DMS153 treated with DMSO at 0.1 percent for 48 hours (cell line): Measurements from ENCODE around the gene TMEM126A.
A peak's percentile ranks its signal among the peaks of the same experiment; 100 is the strongest.
"Not testable (repeated sequence)": the region's sequence is repeated elsewhere in the genome, so short reads cannot be mapped to it uniquely, and the experiment has no call there.

ENCODE experiments used
- DNase-seq: peaks from one replicate; lab custom pipeline; 2025; ENCODE audit not compliant: unreplicated experiment; lab: John Stamatoyannopoulos, UW

Gene TMEM126A

DNA sequence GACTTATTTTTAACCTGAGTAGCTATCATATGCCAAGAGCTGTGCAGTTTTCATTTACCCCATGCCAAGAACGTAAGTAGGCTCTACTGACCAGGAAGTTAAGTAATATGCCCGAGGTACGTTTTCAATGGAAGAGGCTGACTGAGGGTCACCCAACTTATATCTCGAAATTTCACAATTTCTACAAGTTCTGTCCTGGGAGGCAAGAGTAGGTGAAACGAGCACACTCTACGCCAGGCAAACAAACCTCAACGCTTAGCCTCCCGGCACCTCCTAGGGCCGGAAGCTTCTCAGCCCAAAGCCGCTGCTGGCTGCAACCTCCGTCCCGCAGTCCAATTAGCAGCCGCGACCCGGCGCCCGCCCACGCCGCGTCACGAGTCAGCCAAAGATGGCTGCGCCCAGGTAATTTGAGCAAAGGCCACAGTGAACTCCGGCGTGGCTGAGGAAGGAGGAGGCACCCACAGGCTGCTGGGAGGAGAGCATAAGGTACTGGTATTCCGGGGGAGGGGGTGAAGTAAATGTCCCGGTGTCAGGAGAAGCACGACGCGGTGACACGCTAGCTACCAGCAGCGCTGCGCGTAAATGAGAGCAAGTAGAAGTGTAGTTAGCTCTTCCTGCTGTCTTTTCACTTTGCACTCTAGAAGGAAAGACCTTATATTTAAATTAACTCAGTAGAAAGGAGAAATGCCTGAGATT is at the start of gene TMEM126A:
TSS of gene TMEM126A (plus strand) at position 364 of the 696 bp plus-strand sequence. CDS start 2,289 bp downstream, outside the sequence.
- DNase-seq = peak; percentile 72

DNA sequence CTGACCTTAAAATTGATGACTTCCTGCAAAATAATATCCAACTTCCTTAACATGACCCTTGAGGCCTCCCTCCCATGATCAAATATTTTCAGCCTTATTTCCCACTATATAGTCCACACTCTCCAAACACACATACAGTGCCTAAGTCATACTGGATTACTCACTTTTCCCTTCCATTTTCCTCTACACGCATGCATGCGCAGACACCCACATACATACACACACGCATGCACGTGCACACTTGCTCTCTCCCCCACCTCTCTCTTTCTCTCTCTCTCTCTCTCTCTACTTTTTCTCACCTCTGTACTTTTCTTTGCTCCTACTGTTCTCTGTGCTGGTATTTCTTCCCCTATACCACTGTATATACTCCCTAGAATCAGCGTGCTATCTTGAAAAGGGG is 48.7 kb upstream of the TMEM126A start:
- DNase-seq = no peak

DNA sequence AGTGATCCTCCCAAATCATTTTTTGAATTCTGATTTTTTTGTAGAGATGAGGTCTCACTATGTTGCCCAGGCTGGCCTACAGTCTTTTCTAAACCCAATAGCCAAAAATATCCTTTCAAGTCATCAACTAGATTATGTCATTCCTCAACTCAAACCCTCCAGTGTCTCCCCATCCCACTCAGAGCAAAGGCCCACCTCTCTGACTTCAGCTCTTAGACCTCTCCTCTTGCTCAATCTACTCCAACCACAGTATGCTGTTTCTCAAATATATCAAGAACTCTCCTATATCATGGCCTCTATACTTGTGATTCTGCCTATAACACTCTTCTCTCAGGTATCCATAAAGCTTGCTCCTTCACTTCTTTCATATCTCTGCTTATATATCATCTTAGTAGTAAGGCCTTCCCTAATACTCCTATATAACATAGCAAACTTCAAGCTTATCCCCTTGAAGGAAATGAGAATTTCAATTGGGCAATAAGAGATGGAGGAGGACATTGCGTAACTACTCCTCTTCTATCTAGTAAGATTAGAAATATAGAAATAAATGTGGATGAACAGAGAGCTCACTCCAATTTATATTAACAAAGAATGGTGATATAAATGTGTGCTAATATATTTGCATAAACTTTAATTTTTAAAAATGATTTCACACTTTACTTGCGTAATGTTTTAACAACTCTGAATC is 45.1 kb upstream of the TMEM126A start:
- DNase-seq = no peak

DNA sequence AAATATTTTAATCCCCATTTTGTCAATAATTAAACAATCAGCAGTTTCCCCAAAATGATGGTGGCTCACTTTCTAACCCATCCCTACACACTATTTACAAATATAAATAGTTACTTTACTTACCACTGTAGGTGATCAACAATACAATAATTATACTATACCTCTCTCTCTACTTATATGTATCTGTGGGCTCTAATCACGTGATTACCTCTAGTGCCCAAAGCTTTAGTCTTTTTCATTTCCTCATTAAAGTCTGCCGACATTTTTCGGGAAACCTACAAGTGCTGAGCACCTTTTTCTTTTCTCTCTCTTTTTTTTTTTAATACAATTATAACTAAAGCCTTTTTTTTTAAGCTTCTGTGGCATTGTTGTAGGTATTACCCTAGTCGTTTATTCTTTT is 44.5 kb upstream of the TMEM126A start:
- DNase-seq = no peak

DNA sequence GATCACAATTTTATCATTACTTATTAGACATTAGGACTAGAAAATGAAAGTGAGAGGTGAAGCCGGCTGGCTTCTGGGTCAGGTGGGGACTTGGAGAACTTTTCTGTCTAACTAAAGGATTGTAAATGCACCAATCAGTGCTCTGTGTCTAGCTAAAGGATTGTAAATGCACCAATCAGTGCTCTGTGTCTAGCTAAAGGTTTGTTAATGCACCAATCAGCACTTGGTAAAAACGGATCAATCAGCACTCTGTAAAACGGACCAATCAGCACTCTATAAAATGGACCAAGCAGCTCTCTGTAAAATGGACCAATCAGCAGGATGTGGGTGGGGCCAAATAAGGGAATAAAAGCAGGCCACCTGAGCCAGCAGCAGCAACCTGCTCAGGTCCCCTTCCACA is 41.5 kb upstream of the TMEM126A start:
- DNase-seq = not testable (repeated sequence)

DNA sequence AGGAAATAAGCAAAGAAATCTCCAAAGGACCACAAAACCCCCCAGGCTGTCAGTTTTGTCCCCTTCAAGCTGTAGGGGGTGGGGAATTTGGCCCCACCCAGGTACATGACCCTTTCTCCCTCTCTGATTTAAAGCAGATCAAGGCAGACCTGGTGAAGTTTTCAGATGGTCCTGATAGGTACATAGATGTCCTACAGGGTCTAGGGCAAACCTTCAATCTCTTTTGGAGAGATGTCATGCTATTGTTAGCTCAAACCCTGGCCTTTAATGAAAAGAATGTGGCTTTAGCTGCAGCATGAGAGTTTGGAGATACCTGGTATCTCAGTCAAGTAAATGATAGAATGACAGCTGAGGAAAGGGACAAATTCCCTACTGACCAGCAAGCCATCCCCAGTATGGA is 39.1 kb upstream of the TMEM126A start:
- not testable (repeated sequence) for DNase-seq

DNA sequence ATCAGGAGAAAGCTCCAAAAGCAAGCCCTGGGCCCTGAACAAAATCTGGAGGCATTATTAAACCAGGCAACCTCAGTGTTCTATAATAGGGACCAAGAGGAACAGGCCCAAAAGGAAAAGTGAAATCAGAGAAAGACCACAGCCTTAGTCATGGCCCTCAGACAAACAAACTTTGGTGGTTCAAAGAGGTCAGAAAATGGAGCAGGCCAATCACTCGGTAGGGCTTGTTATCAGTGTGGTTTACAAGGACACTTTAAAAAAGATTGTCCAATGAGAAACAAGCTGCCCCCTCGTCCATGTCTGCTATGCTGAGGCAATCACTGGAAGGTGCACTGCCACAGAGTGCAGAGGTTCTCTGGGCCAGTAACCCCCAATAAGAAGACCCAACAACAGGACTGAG is 38.5 kb upstream of the TMEM126A start:
- not testable (repeated sequence) for DNase-seq

DNA sequence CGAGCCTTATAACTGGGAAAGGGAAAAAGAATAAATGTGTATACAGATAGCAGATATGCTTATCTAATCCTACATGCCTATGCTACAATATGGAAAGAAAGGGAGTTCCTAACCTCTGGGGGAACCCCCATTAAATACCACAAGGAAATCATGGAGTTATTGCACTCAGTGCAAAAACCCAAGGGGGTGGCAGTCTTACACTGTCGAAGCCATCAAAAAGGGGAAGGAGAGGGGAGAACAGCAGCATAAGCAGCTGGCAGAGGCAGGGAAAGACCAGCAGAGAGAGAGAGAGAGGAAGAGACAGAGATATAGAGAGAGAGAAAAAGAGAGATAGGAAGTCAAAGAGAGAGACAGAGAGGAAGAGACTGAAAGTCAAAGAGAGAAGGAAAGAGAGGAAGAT is 36.1 kb upstream of the TMEM126A start:
- DNase-seq = not testable (repeated sequence)

DNA sequence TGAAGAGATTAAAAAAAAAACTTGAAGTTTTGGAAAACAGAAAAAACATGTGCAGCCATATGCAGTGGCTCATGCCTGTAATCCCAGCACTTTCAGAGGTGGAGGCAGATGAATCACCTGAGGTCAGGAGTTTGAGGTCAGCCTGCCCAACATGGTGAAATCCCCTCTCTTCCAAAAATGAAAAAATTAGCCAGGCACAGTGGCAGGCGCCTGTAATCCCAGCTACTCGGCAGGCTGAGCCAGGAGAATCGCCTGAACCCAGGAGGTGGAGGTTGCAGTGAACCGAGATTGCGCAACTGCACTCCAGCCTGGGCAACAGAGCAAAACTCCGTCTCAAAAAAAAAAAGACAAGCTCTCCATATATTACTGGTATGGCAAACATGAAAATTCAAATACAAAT is 28.3 kb upstream of the TMEM126A start:
- DNase-seq = no peak

DNA sequence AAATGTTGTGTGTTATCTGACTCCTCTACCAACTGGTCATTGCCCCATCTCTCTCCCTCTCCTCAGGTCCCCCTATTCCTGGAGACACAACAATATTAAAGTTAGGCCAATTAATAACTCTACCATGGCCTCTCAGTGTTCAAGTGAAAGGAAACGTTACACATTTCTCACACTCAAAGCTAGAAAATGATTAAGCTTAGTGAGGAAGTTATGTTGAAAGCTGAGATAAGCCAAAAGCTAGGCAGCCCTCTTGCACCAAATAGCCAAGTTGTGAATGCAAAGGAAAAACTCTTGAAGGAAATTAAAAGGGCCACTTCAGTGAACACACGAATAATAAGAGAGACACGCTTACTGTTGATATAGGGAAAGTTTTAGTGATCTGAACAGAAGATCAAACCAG is 27.5 kb upstream of the TMEM126A start:
- no peak for DNase-seq

DNA sequence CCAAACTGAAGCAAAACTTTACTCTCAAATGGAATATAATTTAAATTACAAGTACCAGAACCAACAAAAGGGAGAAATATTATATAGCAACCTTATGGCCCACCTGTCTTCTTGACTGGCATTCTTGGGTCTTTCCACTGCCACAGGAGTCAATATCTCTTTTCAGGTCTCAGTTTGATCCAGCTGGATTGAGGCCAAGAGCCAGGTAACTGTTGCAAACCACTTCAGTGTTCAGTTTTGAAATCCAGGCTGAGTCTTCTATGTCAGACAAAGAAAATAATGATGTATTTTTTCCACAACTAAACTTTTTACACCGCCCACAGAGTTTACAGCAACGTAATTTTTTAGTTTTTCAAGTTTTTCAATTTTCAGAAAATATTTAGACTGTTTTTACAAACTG is 21.3 kb upstream of the TMEM126A start:
- DNase-seq = no peak

DNA sequence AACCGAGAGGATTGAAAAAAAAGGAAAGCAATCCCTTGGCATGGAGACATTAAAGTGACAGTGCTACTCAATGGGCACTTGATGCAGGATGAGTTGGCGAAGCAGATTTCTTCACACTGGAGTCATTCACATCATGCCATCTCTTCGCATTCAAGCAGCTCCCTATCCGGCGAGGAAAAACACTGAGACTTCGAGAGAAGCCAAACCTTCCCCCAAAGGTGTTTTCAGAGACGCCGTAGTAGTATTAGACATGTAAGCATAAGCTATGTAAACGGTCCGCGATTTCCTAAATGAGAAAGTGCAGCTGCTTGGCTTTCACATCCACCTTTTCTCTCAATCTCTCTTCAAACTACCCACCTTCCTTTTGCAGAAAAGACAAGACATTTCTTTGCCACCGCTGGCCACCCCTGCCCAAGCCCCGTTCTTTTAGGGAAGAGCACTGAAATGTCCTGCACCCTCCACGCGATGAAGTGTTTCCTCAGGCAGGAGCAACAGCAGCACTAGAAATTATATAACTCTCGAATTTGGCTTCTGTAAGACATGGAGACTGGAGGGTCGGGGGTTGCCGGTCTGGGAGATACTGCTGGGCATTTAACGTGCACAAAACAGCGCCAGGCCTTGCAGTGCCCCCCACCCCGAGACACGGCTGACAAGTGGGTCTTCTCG is 20.3 kb upstream of the TMEM126A start, which contains the start of gene DLG2:
TSS of gene DLG2 (minus strand) at position 13 of the 666 bp plus-strand sequence.
- DNase-seq = no peak

DNA sequence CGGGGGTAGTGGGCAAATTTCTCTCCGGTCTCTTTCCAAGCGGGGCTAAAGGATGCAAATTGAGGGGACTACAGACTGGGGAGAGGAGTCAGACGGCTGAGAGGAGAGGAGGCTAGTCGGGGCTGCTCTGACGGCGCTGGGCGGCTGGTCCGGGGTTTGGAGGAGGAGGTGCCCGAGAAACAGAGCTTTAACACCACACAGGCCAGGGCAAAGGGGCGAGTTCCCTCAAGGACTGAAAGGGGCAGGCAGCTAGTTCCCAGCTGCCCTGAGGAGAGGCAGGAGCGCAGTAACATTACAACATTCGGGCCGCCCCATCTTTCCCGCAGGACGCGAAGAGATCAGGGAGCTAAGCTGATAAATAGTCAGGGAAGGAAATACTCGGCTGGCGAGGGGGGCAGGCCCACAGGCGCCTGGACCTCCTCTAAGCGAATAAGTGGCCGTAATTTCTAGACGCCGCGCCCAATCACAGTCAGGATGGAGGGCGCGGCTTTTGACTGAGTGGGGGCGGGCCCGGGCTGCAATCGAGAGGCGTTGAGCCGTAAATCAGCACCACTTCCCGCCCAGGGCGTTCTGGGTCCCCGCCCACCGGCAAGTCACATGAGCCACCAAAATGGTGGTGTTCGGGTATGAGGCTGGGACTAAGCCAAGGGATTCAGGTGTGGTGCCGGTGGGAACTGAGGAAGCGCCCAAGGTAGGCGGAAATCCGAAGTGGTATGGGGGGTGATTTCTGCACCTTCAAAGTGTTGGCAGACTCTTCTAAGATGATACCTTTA is 19.6 kb upstream of the TMEM126A start, which contains the start of gene TMEM126B:
TSS of gene TMEM126B (plus strand) at position 596 of the 773 bp plus-strand sequence. CDS start at position 611, 15 bp downstream.
- peak; percentile 97 for DNase-seq

DNA sequence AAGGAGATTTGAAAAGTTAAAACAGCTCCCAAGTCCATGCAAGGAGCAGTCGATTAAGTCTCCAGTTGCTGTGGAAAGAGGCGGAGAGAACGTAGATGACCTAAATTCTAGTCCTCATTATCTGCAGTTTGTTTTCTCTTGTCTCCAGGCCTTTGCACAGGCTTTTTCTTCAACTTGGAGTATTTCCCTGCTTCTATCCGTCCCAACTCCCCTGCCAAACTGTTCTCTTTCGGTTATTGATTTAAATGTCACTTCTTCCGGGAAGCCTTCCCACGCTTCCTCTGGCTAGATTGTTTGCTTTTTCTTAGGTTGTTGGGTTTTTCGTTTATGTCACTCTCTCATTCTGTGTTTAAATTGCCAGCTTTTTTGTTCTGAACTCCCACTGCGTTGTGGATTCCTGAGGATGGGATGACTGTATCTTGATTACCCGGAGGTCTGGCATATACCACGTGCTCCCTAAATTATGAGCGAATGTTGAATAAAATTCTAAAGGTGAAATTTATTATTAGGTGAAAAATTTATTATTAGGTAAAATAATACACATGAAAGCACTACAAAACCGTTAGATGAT is 18.9 kb upstream of the TMEM126A start:
- DNase-seq = no peak

DNA sequence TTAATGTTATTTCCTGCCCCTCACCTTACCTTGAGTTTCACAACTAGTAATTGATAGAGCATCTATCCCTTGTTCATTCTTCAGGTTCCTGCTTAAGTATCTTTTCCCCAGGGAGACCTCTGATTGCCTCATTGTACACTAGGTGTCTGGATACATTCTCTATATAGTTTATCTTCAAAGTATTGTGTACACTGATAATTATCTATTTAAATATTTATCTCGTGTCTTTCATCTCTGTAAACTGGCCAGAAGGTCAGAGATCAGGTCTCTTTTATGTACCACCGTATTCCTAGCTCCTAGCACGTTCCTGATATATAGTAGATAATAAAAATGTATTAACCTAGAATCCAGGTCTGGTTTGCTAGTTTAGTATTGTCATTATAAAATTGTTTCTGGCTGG is 13.0 kb upstream of the TMEM126A start:
- no peak for DNase-seq

DNA sequence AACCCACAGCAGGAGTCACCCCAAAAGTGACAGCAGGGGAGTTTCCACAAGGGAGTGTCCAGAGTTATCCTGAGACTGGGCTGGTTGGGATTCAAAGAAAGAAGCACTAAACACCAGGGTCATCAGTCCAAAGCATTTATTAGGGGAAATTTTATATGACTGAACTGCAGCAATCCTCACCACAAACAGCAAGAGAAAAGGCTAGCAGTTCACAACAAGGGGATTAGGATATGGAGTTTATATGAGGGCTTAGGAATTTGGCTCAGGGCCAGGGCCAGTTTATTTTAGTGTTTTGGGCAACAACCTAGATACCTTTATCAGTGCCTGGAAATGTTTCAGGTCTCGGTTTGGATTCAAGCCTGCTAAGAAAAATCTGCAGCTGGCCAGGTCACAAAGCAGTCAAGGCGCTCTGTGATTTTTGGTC is 4.6 kb upstream of the TMEM126A start:
- DNase-seq = no peak

DNA sequence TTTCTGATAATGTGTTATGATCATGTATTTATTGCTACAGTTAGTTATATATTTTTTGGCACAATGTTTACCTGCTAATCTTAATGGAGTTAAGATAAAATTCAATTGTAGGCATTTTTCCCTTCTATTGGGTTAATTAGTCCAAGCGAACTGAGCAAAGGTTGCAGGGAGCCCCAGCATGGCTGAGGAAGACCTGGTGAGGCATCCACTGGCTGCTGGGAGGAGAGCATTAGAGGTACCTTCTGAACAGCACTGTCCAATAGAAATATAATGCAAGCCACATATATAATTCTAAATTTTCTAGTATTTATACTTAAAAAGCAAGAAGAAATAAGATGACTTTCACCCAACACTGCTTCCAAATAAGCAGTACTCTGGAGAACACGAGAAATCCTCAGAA is 689 bp upstream of the TMEM126A start:
- DNase-seq = no peak

DNA sequence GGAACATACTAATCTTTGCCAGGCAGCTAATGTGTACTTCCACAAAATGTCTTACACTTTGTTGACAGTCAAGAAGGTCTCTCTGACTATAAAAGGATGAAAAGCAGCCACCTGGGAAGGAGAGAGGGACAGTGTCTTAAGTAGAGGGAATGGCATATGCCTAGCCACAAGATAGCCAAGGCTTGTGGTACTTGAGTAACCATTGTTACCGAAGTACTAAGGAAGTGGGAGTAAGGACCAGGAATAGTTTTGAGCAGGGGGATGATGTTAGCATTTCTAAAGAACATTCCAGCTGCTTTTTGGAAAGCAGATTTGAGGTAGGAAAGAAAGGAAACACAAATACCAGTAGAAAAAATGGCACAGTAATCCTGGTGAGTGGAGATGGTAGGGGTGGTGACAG is 3.4 kb downstream of the TMEM126A start:
- no peak for DNase-seq

DNA sequence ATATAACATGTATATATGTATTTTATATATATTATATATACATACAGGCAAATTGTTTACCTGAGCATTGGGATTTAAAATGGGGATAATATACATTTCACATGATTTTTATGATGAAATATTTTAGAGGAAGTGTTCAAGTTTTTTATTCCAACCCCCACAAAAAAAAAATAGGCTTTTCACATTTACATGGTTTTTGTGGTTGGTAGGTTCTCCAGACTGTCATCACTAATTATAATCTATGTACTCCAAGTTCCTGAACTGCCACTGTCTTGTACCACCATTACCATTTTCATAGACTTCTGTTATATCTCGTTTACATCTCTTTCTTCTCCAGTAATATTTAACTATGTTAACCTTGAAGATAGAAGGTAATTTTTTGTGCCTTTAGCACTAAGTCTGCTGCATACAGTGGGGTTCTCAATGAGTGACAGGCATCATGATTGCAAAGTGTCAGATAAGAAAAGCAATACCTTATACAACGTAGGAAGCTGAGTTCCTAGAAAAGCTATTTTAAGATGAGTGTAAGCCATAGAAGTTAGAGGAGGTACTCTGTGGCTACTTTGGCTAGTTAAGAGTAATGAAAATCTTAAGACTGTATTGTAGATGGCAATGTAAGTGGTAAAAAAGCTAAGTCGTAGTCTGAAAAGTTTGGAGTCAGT is 5.2 kb downstream of the TMEM126A start:
- no peak for DNase-seq

DNA sequence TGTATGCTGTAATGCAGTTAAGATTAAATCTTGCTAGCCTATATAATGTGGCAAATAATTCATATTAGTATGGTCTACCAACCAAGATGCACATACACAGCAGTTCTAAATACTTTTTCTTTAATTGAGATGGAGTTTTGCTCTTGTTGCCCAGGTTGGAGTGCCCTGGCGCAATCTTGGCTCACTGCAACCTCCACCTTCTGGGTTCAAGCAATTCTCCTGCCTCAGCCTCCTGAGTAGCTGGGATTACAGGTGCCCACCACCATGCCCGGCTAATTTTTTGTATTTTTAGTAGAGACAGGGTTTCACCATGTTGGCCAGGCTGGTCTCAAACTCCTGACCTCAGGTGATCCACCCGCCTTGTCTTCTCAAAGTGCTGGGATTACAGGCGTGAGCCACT is 6.6 kb downstream of the TMEM126A start:
- DNase-seq = not testable (repeated sequence)
